Caco-2 (cell line): ENCODE measurements around the gene SLC46A3. TPM values are rescaled to one million over a fixed set of nuclear protein-coding genes. Genes with fewer than 3 reads are reported as not detected.

Experiments used
- BruUV-seq: library from RNA; stranded (reverse); fragments of 400-500 nt; replicated peaks from 2 replicates; lab custom pipeline; 2021; lab: Mats Ljungman, UMichigan
- CTCF ChIA-PET: fragments of 300-600 bp; sonication (Branson Sonifier 250); formaldehyde crosslinking; loops from one replicate; lab custom pipeline; 2022; ENCODE audit warnings: antibody characterized with exemption; lab: Charles Lee
- POLR2A ChIA-PET: fragments of 300-600 bp; sonication (Branson Sonifier 250); formaldehyde crosslinking; loops from one replicate; lab custom pipeline; 2022; ENCODE audit warnings: antibody characterized with exemption; lab: Charles Lee
- DNase-seq, 2 experiments: peaks; one replicate each; pipeline versions ENCODE4 v3.0.0 to v3.0.0-alpha.2; 2020 to 2022
- H3K27me3 ChIP-seq: replicated peaks from 2 replicates; pipeline ENCODE4 v1.6.0; 2011; ENCODE audit warnings: low read length; ENCODE audit not compliant: control insufficient read depth, insufficient read depth
- H3K36me3 ChIP-seq: 2 replicates; pipeline ENCODE4 v1.5.1; 2011; ENCODE audit warnings: low read length; ENCODE audit not compliant: control insufficient read depth, insufficient read depth
- H3K4me1 ChIP-seq: fragments of 250-450 bp; sonication (Bioruptor Pico); 2 replicates; pipeline ENCODE4 v1.5.1; 2020; ENCODE audit warnings: mild to moderate bottlenecking
- H3K4me3 ChIP-seq: 2 replicates; pipeline ENCODE4 v1.5.1; 2011; ENCODE audit warnings: low read depth, mild to moderate bottlenecking, control low read depth, low read length
- H3K9me3 ChIP-seq: fragments of 250-450 bp; sonication (Bioruptor Pico); 2 replicates; pipeline ENCODE4 v1.5.1; 2020; ENCODE audit warnings: mild to moderate bottlenecking, moderate library complexity
- H3K27ac Mint-ChIP-seq: one replicate; pipeline ENCODE4 v1.8.0; 2022; ENCODE audit warnings: mixed read lengths; ENCODE audit not compliant: unreplicated experiment
- H3K27me3 Mint-ChIP-seq: one replicate; pipeline ENCODE4 v1.8.0; 2022; ENCODE audit warnings: mixed read lengths; ENCODE audit not compliant: insufficient read depth, unreplicated experiment
- H3K36me3 Mint-ChIP-seq: one replicate; pipeline ENCODE4 v1.8.0; 2022; ENCODE audit warnings: mild to moderate bottlenecking, mixed read lengths; ENCODE audit not compliant: insufficient read depth, unreplicated experiment
- H3K4me1 Mint-ChIP-seq: one replicate; pipeline ENCODE4 v1.8.0; 2022; ENCODE audit warnings: low read depth, mixed read lengths; ENCODE audit not compliant: unreplicated experiment
- H3K4me3 Mint-ChIP-seq: one replicate; pipeline ENCODE4 v1.8.0; 2022; ENCODE audit warnings: mild to moderate bottlenecking, moderate library complexity, mixed read lengths; ENCODE audit not compliant: unreplicated experiment
- H3K9me3 Mint-ChIP-seq: one replicate; pipeline ENCODE4 v1.8.0; 2022; ENCODE audit warnings: mixed read lengths; ENCODE audit not compliant: unreplicated experiment
- CTCF ChIP-seq, 2 experiments: fragments of 200-600 bp in 1 of 2; IDR thresholded peaks; 1 replicate in 1 of 2; 2 replicates in 1 of 2; pipeline versions ENCODE4 v1.5.1 to v1.8.0; 2011 to 2022; ENCODE audit warnings: antibody characterized with exemption in 1 of 2, control low read depth in 1 of 2, inconsistent platforms in 1 of 2, low read depth in 1 of 2, low read length in 1 of 2, mild to moderate bottlenecking in 1 of 2, moderate library complexity in 1 of 2; ENCODE audit not compliant: insufficient read depth in 1 of 2, severe bottlenecking in 1 of 2, unreplicated experiment in 1 of 2
- intact Hi-C: fragments of 100-400 bp; cut with micrococcal nuclease; formaldehyde crosslinking; loops from one replicate; pipeline ENCODE4 v1.10.0; 2022; ENCODE audit not compliant: unreplicated experiment
- total RNA-seq: library from RNA; stranded (reverse); gene quantifications from 2 replicates; pipeline ENCODE4 v1.2.3, GENCODE V29; 2022

SLC46A3 gene
- total RNA-seq, 1 experiment from 2014 or later = 2.3 TPM

DNA sequence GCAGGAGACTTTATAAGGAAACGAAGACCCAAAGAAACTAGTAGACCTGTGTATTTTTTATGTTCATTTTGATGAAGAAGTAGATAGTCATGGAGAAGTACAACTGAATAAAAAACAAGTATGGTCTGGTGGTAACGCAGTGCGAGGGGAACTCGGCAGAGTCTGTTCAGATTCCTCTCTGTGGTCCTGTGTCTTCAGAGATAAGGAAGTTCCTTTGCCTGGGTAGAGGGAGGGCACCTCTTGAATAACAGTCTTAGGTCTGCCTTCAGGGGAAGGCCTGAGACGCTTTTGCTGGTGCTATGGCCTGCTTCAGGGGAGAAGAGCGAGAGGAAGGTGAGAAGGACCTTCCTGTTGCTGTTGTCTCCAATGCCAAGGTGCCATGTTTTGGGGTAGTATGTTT lies 25.9 kb upstream of the SLC46A3 start:
- Mint-ChIP-seq H3K9me3 (peaks cover 8% of the 10 kb centered on the region), H3K27me3 (no peaks in the 10 kb centered on the region), H3K36me3 (no peaks in the 10 kb centered on the region), H3K4me3 (no peak overlapping the region), H3K27ac (no peak overlapping the region), H3K4me1 (no peaks in the 10 kb centered on the region)
- no TSS peak for BruUV-seq
- Histone ChIP-seq H3K4me1 (no peaks in the 10 kb centered on the region), H3K9me3 (no peaks in the 10 kb centered on the region), H3K4me3 (no peak overlapping the region), H3K27me3 (no peaks in the 10 kb centered on the region), H3K36me3 (no peaks in the 10 kb centered on the region)
- DNase-seq = no peak
- intact Hi-C loops = no loop called here
- ChIA-PET POLR2A (no interaction called here), CTCF (no interaction called here)
- TF ChIP-seq CTCF (IDR thresholded peaks at IDR 0.05; ENCODE audit: insufficient read depth in 1 of 2, low read depth in 1 of 2, low read length in 1 of 2, severe bottlenecking in 1 of 2, unreplicated experiment in 1 of 2) = no peak

DNA sequence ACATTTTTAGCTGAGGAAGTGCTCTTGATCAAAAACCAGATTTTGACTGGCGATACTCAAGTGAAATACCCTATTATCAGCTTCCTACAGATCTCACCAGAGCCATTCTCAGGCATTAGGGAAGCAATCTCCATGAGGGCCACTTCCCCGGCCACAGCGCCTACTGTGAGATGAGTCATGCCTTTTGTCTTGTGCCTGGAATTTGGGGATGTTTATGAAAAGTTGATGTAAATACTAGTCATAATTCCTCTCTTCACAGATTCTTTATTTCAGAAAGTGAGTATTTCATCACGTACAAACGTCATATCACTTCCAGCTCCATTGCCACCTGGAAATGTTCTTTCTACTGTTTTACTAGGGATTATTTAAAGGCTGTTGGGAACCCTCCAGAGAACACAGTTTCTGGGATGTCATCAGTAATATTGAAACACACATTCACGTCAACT lies 25.3 kb upstream of the SLC46A3 start:
- no peak overlapping the region for H3K27ac Mint-ChIP-seq
- Histone ChIP-seq H3K4me3 (no peak overlapping the region), H3K4me1 (no peaks in the 10 kb centered on the region), H3K27me3 (no peaks in the 10 kb centered on the region), H3K9me3 (no peaks in the 10 kb centered on the region), H3K36me3 (no peaks in the 10 kb centered on the region)
- intact Hi-C loops = no loop called here
- H3K36me3 Mint-ChIP-seq = no peaks in the 10 kb centered on the region
- ChIA-PET POLR2A (no interaction called here), CTCF (no interaction called here)
- no peak for TF ChIP-seq CTCF (IDR thresholded peaks at IDR 0.05; ENCODE audit: insufficient read depth in 1 of 2, low read depth in 1 of 2, low read length in 1 of 2, severe bottlenecking in 1 of 2, unreplicated experiment in 1 of 2)
- H3K27me3 Mint-ChIP-seq = no peaks in the 10 kb centered on the region
- no TSS peak for BruUV-seq
- DNase-seq = no peak
- no peaks in the 10 kb centered on the region for H3K4me1 Mint-ChIP-seq
- H3K9me3 Mint-ChIP-seq = peaks cover 3% of the 10 kb centered on the region
- H3K4me3 Mint-ChIP-seq = no peak overlapping the region

GRCh38 chr13:28743499-28744083 lies 24.8 kb upstream of the SLC46A3 start:
- ChIA-PET POLR2A (no interaction called here), CTCF (no interaction called here)
- no peak overlapping the region for H3K4me3 Mint-ChIP-seq
- DNase-seq = no peak
- intact Hi-C loops = no loop called here
- H3K9me3 Mint-ChIP-seq = no peaks in the 10 kb centered on the region
- TF ChIP-seq CTCF (IDR thresholded peaks at IDR 0.05; ENCODE audit: insufficient read depth in 1 of 2, low read depth in 1 of 2, low read length in 1 of 2, severe bottlenecking in 1 of 2, unreplicated experiment in 1 of 2) = no peak
- no peaks in the 10 kb centered on the region for H3K4me1 Mint-ChIP-seq
- H3K27ac Mint-ChIP-seq = no peak overlapping the region
- Histone ChIP-seq H3K9me3 (no peaks in the 10 kb centered on the region), H3K27me3 (no peaks in the 10 kb centered on the region), H3K36me3 (no peaks in the 10 kb centered on the region), H3K4me3 (no peak overlapping the region), H3K4me1 (no peaks in the 10 kb centered on the region)
- peaks cover 3% of the 10 kb centered on the region for H3K27me3 Mint-ChIP-seq
- H3K36me3 Mint-ChIP-seq = no peaks in the 10 kb centered on the region
- no TSS peak for BruUV-seq
